HS-5 (cell line): ENCODE results near the gene CLEC19A.
"Not testable (repeated sequence)": the region's sequence is repeated elsewhere in the genome, so short reads cannot be mapped to it uniquely, and the experiment has no call there.

Source experiments
- DNase-seq: peaks from one replicate; pipeline ENCODE4 v3.0.0-alpha.2; 2012; ENCODE audit warnings: low read depth

The CLEC19A gene

GRCh38 chr16:19286827-19287226, 1.3 kb downstream of the CLEC19A start:
- DNase-seq: no peak

DNA sequence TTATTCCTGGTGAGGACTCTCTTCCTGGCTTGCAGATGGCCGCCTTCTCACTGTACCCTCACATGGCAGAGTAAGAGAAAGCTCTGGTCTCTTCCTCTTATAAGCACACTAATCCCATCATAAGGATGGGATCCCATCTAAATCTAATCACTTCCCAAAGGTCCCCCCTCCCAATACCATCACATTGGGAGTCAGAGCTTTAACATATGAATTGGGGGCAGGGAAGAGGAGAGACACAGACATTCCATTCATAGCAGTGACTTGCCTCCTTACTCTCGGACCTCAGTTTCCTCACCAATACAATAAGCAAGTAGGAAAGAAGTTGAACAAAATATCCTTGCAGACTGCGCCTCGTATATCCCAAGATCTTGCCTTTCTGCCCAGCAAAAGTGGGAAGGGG, 1.7 kb downstream of the CLEC19A start:
- DNase-seq: no peak

- no peak for DNase-seq
Measured at GRCh38 chr16:19288872-19289799, 3.6 kb downstream of the CLEC19A start.

- DNase-seq: no peak
Measured at GRCh38 chr16:19289811-19290485, 4.4 kb downstream of the CLEC19A start.

- no peak for DNase-seq
Measured at GRCh38 chr16:19290860-19291259, 5.3 kb downstream of the CLEC19A start.

DNA sequence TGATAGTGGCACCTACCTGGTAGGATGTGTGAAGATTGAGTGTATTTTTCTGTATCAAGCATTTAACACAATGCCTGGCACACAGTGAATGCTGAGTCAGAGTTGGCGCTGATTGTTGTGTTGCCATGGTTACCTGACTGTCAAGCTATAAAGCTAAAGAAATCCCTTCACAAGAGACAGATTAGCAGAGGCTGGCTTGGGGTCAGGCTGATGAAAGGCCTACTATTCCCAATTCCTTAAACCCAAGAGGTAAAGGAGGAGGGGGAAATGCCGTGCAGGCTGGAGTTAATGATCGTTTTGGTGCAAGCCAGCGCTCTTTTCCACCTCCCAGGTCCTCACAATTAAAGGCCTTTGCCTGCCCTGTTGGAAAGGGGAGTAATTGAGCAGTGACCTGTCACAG, 5.9 kb downstream of the CLEC19A start:
- DNase-seq: no peak

DNA sequence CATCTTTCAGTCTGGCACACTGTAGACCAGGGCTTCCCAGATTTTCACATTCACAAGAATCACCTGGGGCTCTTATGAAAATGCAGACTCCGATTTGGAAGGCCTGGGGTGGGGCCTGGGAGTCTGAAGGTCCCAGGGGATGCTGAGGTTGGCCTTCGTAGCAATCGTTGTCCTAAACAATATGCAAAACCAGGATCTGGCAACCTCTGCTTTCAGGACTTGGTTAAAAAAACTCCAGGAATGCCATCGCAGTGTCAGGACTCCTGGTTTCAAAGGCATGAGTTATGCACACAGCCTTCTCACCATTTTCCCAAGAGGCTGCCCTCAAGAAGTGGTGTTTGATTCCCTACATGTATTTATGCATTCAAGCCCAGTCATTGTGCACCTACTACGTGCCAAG, 6.7 kb downstream of the CLEC19A start:
- no peak for DNase-seq

- DNase-seq: no peak
Measured at GRCh38 chr16:19294156-19294649, 8.7 kb downstream of the CLEC19A start.

DNA sequence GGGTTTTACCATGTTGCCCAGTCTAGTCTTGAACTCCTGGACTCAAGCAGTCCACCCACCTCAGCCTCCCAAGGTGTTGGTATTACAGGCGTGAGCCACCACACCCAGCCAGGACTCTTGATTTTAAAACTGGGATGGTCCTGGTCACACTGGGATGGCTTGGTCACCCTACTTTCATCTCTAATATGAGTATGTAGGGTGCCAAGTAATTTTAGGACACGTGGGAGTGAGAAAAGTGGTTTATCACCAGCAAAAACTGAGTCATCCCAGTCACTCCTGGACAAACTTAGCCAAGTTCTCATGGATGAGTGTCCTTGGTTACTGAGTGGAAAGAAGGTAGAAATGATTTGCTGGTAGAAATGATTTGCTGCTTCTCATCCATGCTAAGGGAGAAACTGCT, 9.9 kb downstream of the CLEC19A start:
- no peak for DNase-seq

DNA sequence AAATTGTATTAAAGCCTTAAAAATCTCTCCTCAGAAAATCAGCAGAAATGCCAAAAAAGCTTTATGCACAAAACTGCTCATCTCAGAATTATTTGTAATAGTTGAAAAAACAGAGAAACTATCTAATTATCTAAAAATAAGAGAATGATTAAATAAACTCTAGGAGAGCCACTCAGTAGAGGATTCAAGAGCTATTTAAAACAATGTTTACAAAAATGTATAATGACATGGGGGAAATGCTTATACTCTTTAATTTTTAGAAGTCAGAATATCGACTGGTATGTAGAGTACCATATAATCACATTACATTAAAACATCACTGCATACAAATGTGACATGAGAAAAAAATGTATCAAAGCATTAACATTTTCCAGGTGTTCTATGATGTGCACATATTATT, 11.9 kb downstream of the CLEC19A start:
- DNase-seq: no peak

DNA sequence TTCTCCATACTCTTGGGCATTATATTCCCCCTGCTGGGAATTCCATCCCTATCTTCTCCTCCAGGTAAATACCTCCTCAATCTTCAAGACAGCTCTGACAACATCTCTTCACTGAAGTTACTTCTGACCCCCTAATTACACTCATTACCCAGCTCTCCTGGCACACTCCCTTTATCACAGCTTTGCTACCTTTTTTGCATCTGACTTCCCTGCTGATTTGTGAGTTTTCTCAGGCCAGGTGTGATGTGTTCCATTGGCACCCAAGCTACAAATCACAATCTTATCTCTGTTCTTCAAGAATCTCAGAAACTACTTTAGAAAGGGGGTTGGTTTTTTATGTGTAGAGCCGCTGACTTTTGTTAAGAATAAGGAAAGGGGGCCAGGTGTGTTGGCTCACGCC, 14.0 kb downstream of the CLEC19A start:
- no peak for DNase-seq

- DNase-seq: no peak
Measured at GRCh38 chr16:19301931-19302330, 16.4 kb downstream of the CLEC19A start.

DNA sequence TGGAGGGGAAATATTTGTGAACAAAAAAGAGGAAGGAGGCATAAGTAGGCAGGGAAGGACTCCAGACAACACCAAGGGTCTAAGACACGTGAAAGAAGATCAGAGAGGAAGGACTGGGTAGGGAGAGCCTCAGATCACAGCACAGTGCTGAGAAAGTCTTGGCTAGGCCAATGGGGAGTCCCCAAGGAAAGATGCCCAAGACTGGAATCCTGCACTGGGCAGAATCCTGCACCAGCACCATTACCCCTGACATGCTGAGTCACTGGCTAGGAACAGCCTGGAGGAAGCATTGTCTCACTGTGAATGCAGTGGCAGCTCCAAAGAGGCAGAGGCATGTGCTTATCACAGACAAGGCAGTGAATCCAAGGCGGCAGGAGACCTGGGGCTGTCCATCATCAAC, 19.2 kb downstream of the CLEC19A start:
- DNase-seq: no peak

DNA sequence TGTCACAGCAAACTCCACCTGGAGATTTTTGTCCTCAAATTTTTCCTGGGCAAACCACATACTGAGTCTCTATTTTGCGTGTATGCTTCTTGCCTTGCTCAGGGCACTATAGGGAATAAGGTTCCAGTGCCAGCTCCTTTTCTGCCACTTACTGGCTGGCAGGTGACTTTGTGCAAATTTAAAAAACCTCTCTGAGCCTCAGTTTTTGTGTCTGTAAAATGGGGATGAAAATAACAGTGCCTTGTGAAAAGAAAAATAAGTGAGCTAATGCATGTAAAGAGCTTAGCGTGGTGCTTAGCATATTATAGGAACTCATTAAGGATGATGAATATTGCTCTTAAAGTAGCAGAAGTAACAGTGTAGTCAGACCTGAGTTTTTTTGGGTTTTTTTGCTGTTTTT, 19.9 kb downstream of the CLEC19A start:
- DNase-seq: no peak

DNA sequence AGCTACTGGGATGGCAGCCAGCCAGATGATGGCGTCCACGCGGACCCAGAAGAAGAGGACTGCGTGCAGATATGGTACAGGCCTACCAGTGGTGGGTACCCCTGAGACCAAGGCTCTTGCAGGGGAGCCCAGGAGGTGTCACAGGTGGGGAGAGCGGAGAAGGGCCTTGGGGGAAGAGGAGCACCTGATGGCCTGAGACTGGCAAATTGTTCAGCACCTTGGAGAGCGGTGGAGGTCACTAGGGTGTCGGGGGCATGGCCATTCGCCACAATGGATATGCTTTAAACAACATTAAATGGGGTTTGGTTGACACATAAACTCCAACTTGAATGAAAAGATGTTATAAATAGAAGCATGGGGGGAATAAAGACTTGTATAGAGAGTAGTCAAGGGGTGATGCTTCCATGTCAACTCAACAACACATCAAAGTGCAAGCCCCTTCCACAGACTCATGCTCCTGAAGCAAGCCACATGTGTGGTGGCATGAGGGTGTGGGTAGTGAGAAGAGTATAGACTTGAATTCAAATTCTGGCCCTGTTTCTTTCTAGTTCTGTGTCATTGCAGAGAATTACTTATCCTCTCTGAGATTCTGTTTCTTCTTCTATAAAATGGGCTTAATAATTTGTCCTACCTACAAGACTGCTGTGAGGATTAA, 22.2 kb downstream of the CLEC19A start:
- DNase-seq: no peak

DNA sequence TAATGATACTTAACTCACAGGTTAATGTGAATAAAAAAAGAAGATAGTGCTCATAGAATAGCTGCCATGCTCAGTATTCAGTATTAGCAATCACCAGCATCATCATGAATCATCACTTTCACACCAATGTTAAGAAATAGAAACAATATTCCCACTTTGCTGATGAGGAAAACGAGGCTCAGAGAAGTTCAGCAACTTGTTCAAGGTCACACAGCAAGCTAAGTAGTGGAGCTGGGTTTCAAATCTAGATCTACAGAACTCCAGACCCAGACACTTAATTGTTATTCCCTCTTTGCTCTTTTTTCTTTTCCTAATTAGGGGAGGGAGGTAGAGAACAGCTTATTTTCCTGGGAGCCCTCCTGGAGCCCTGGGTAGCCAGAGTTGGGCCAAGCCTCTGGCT, 22.9 kb downstream of the CLEC19A start:
- DNase-seq: no peak

GRCh38 chr16:19309178-19309577, 23.6 kb downstream of the CLEC19A start:
- no peak for DNase-seq

GRCh38 chr16:19314718-19315425, 29.3 kb downstream of the CLEC19A start:
- no peak for DNase-seq

- DNase-seq: no peak
Measured at GRCh38 chr16:19315889-19316433, 30.4 kb downstream of the CLEC19A start.

- DNase-seq: no peak
Measured at GRCh38 chr16:19316846-19317245, 31.3 kb downstream of the CLEC19A start.

DNA sequence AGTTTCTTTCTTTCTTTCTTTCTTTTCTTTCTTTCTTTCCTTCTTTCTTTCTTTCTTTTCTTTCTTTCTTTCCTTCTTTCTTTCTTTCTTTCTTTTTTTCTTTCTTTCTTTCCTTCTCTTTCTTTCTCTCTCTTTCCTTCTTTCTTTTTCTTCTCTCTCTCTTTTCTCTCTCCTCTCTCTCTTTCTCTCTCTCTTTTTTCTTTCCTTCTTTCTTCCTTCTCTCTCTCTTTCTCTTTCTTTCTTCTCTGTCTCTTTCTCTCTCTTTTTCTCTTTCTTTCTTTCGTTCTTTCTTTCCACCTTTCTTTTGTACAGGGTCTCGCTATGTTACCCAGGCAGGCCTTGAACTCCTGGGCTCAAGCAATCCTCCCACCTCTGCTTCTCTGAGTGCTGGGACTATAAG, 35.7 kb downstream of the CLEC19A start:
- DNase-seq: not testable (repeated sequence)

DNA sequence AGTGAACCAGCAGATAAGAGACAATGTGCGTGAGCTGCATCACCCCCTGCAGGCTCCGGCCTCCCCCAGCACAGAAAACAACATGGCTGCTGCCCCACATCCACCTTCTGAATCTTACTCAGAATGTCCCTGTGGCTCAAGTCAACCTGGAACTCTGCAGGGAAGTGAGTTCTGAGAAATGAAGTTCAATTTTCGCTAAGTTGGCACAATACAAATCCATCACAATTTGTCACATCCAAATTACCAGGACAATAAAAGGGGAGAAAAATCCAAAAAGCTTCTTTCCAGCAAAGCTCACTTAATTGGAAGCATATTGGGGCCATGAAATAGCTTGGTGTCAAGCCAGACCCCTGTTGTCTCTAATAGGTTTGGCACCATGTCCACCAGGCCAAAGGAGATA, 38.1 kb downstream of the CLEC19A start:
- no peak for DNase-seq
